ENCODE data around the gene RALA. TPM values are rescaled to one million over a fixed set of nuclear protein-coding genes. Genes with fewer than 3 reads are reported as not detected.

The RALA gene
- total and polyA plus RNA-seq, 2 donors from 2014 or later = 21.5 to 25.1 TPM

- FAIRE-seq (no peak), DNase-seq (no peak)
- no peaks in the 10 kb centered on the region for H3K4me1 ChIP-seq (ENCODE audit: control insufficient read depth in 2 of 3, insufficient read depth in 2 of 3, low read depth in 1 of 3, low read length in 3 of 3)
- intact Hi-C loops (cut with DNase I) = no loop called here
- no peaks in the 10 kb centered on the region for H3K36me3 ChIP-seq (ENCODE audit: control insufficient read depth in 2 of 3, insufficient read depth in 3 of 3, low read length in 3 of 3)
- H3K27me3 ChIP-seq (ENCODE audit: control insufficient read depth, insufficient read depth, low read length) = no peaks in the 10 kb centered on the region
- no peak overlapping the region for H3K4me3 ChIP-seq (ENCODE audit: low read length in 3 of 3)
- H3K9me3 ChIP-seq (ENCODE audit: control insufficient read depth in 2 of 3, insufficient read depth in 1 of 3, low read length in 3 of 3) = no peaks in the 10 kb centered on the region
- no peak overlapping the region for H3K9ac ChIP-seq (ENCODE audit: low read length in 3 of 3)
- TF ChIP-seq CTCF (IDR thresholded peaks at IDR 0.05; ENCODE audit: borderline replicate concordance, extremely low read depth, insufficient read depth) = no peak
- H3K27ac ChIP-seq (ENCODE audit: low read depth in 2 of 2, low read length in 2 of 2) = no peak overlapping the region
These were observed 21.0 kb upstream of the RALA start for GRCh38 chr7:39602351-39602750.

- Histone ChIP-seq H3K4me1 (ENCODE audit: control insufficient read depth in 2 of 3, insufficient read depth in 2 of 3, low read depth in 1 of 3, low read length in 3 of 3) (peaks cover 0 to under 1% (median 0%) of the 10 kb centered on the region in 3 donors), H3K27ac (ENCODE audit: low read depth in 2 of 2, low read length in 2 of 2) (no peak overlapping the region), H3K9me3 (ENCODE audit: control insufficient read depth in 2 of 3, insufficient read depth in 1 of 3, low read length in 3 of 3) (no peaks in the 10 kb centered on the region), H3K36me3 (ENCODE audit: control insufficient read depth in 2 of 3, insufficient read depth in 3 of 3, low read length in 3 of 3) (no peaks in the 10 kb centered on the region), H3K27me3 (ENCODE audit: control insufficient read depth, insufficient read depth, low read length) (no peaks in the 10 kb centered on the region), H3K4me3 (ENCODE audit: low read length in 3 of 3) (no peak overlapping the region), H3K9ac (ENCODE audit: low read length in 3 of 3) (no peak overlapping the region)
- intact Hi-C loops (cut with DNase I) = no loop called here
- no peak for FAIRE-seq
- DNase-seq = no peak
- no peak for TF ChIP-seq CTCF (IDR thresholded peaks at IDR 0.05; ENCODE audit: borderline replicate concordance, extremely low read depth, insufficient read depth)
These were observed 19.4 kb upstream of the RALA start for GRCh38 chr7:39603924-39604323.

- Histone ChIP-seq H3K4me3 (ENCODE audit: low read length in 3 of 3) (no peak overlapping the region), H3K27me3 (ENCODE audit: control insufficient read depth, insufficient read depth, low read length) (no peaks in the 10 kb centered on the region), H3K4me1 (ENCODE audit: control insufficient read depth in 2 of 3, insufficient read depth in 2 of 3, low read depth in 1 of 3, low read length in 3 of 3) (peaks cover 0 to 7% (median 0%) of the 10 kb centered on the region in 3 donors), H3K9me3 (ENCODE audit: control insufficient read depth in 2 of 3, insufficient read depth in 1 of 3, low read length in 3 of 3) (no peaks in the 10 kb centered on the region), H3K9ac (ENCODE audit: low read length in 3 of 3) (no peak overlapping the region), H3K27ac (ENCODE audit: low read depth in 2 of 2, low read length in 2 of 2) (no peak overlapping the region), H3K36me3 (ENCODE audit: control insufficient read depth in 2 of 3, insufficient read depth in 3 of 3, low read length in 3 of 3) (no peaks in the 10 kb centered on the region)
- FAIRE-seq (no peak), DNase-seq (no peak)
- TF ChIP-seq CTCF (IDR thresholded peaks at IDR 0.05; ENCODE audit: borderline replicate concordance, extremely low read depth, insufficient read depth) = no peak
- intact Hi-C loops (cut with DNase I) = no loop called here
These were observed 18.3 kb upstream of the RALA start for GRCh38 chr7:39605087-39605486.

DNA sequence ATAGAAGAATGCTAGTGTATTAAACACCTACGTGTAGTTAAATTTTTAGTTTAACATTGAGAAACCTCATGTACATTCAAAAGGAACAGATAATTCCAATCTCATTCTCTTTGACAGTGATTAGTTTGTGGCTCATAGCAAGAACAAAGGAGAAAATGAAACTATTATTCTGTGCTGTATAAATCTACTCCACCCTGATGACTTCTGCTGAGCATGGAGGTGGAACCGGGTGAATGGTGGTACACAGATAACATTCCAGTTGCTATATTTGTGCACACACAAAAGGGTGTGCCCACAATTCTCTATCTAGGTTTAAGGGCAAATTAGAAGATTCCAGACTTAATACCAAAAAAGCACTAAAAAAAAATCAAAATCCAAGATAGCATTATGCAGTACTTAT is 17.0 kb upstream of the RALA start:
- H3K4me3 ChIP-seq (ENCODE audit: low read length in 3 of 3) = no peak overlapping the region
- peaks cover 0 to 7% (median 0%) of the 10 kb centered on the region in 3 donors for H3K4me1 ChIP-seq (ENCODE audit: control insufficient read depth in 2 of 3, insufficient read depth in 2 of 3, low read depth in 1 of 3, low read length in 3 of 3)
- DNase-seq = no peak
- H3K27ac ChIP-seq (ENCODE audit: low read depth in 2 of 2, low read length in 2 of 2) = no peak overlapping the region
- H3K9me3 ChIP-seq (ENCODE audit: control insufficient read depth in 2 of 3, insufficient read depth in 1 of 3, low read length in 3 of 3) = no peaks in the 10 kb centered on the region
- TF ChIP-seq CTCF (IDR thresholded peaks at IDR 0.05; ENCODE audit: borderline replicate concordance, extremely low read depth, insufficient read depth) = no peak
- H3K36me3 ChIP-seq (ENCODE audit: control insufficient read depth in 2 of 3, insufficient read depth in 3 of 3, low read length in 3 of 3) = no peaks in the 10 kb centered on the region
- intact Hi-C loops (cut with DNase I) = no loop called here
- no peak overlapping the region for H3K9ac ChIP-seq (ENCODE audit: low read length in 3 of 3)
- no peaks in the 10 kb centered on the region for H3K27me3 ChIP-seq (ENCODE audit: control insufficient read depth, insufficient read depth, low read length)
- FAIRE-seq = no peak
